ENCODE measurements around the gene PLCB4.
"Not testable (repeated sequence)": the region's sequence is repeated elsewhere in the genome, so short reads cannot be mapped to it uniquely, and the experiment has no call there.

PLCB4 gene

GRCh38 chr20:9145142-9145541 lies 76.3 kb downstream of the PLCB4 start:
- no peak for FAIRE-seq

GRCh38 chr20:9146649-9147048 lies 77.8 kb downstream of the PLCB4 start:
- FAIRE-seq: no peak

DNA sequence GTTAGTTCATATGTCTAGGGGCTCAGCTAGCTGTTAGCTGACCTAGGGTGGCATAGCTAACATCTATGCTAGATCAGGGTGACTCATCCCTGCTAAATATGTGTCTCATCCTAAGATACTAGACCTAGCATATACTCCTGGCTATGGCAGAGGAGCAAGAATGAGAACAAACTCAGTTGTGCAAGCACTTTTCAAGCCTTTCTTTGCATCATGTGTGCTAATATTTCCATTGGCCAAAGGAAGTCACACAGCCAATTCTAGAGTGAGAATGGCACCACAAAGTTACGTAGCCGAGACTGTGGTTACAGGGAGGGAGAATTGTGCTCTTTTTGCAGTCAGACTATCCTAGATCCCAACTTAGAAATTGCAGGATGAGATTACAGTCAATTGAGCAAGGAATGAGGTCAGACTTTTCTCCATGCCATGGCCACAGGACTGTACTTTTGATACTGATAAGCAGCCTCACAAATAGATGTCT lies 78.7 kb downstream of the PLCB4 start:
- FAIRE-seq: no peak

DNA sequence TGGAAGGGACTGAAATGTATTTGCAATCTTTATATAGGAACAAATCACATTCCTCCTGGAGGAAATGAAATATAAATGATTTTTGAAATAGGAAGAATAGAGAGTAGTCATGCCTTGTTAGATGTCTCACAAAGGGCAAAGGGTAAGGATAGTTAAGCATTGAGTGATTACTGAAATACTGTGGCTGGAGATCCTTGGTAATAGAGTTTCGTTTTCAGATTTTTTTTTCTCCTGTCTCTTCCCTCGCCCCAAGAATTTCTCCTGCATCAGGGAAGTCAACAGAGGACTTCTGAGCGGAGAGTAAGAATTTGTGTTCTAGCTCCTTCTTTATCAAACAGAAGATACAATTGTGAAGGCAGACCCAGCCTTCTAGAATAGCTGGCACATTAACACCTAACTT lies 79.4 kb downstream of the PLCB4 start:
- FAIRE-seq: no peak

- no peak for FAIRE-seq
Observed at GRCh38 chr20:9149087-9149486, 80.2 kb downstream of the PLCB4 start.

DNA sequence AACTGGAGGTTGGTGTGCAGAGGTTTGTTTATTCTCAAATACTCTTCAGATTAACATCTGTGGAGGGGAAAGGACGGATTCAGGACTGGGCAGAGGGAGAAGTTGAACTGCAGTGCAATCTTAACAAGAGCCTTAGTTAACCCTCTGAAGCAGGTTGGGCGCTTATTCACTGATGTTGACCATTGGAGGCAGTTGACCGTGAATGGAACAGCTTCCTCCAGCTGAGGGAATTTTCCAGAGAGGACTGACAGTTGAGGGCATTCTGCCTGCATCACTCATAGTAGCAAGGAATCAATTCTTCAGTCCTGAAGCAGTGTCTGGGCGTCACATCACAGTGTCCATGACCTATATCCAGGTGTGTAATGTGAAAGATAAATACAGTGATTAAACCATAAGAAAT lies 80.9 kb downstream of the PLCB4 start:
- FAIRE-seq: no peak

DNA sequence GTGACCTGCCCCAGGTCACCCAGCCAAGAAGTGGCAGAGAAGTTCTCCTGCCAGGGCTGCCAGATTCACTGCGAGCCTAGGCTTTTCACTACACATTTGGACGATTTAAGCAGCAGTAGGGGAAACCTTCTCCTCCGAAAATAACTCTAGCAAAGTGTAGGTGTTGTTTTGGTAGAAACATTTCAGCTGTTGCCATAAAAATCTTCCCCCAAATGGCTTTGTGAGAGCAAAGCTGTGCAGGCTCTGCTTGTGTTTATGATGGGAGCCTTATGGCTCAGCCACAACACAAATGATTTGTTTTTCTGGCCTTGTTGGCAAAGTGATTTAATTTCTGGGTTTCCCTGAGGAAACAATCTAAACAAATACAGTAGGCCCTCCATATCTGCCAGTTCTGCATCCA lies 81.8 kb downstream of the PLCB4 start:
- FAIRE-seq: no peak

DNA sequence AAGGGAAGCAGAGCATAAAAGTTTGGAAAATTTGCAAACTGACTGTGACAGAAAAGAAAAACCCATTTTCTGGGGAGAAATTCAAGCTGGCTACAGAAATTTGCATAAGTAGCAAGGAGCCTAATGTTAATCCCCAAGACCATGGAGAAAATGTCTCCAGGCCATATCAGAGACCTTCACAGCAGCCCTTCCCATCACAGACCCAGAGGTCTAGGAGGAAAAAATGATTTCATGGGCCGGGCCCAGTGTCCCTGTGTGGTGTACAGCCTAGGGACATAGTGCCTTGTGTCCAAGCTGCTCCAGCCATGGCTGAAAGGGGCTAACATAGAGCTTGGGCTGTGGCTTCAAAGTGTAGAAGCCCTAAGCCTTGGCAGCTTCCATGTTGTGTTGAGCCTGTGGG lies 83.3 kb downstream of the PLCB4 start:
- not testable (repeated sequence) for FAIRE-seq

DNA sequence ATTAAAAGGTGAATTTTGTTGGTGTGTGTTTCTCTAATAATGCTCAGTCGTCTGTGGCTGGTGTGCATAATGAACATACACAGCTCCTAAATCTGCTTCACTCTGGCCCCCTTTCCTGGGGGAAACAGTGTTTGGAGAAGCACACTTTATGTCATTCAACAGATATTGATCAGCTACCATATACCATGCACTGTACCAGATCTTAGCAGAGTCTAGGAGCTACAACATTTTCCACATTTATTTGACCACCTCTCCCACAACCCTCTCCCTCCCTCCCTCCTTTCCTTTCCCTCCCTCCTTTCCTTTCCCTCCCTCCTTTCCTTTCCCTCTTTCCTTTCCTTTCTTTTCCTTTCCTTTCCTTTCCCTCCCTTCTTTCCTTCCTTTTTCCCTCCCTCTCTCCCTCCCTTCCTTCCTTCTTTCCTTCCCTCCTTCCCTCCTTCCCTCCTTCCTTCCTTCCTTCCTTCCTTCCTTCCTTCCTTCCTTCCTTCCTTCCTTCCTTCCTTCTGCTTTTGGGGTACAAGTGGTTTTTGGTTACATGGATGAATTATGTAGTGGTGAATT lies 85.7 kb downstream of the PLCB4 start:
- FAIRE-seq: no peak

GRCh38 chr20:9156529-9157280 lies 87.8 kb downstream of the PLCB4 start:
- FAIRE-seq: no peak

DNA sequence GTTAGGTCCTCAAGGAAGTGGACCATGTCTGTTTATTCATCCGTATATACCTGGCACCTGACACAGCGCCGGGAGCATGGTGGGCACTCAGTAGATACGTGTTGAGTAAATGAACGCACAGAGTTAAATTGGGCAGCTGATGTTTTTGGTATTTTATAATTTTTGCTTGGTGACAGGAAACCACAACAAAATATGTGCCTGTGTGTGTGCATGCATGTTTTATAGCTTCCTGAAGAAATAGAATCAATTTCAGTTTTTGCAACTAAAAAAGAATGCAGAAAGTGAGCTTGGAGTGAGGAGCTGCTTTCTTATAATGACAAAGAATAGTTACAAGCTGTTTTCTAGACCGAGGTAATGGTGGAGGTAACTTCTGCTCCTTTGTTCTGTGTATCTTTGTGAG lies 91.4 kb downstream of the PLCB4 start:
- FAIRE-seq: no peak

- no peak for FAIRE-seq
Observed at GRCh38 chr20:9160757-9161156, 91.9 kb downstream of the PLCB4 start.

- no peak for FAIRE-seq
Observed at GRCh38 chr20:9161311-9161710, 92.4 kb downstream of the PLCB4 start.

DNA sequence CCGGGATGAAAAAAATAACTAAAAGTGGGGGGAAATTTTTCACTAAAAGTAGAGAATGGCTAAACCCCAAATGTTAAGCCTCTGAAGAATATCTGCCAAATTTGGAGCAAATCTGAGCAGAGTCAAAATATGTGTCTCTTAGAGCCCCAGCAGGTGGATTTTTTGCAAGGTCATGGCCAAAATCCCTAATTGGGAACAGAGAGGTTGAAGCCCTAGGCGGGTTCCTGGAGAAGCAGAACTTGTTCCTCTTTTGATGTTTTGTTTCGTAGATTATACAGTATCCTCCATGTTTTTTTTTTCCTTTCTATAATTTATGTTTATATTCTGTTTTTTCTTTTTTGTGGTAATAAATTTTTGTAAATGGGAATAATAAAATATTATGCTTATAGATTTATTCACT lies 94.4 kb downstream of the PLCB4 start:
- no peak for FAIRE-seq

GRCh38 chr20:9163995-9164394 lies 95.1 kb downstream of the PLCB4 start:
- FAIRE-seq: no peak

GRCh38 chr20:9165261-9165660 lies 96.4 kb downstream of the PLCB4 start:
- no peak for FAIRE-seq

DNA sequence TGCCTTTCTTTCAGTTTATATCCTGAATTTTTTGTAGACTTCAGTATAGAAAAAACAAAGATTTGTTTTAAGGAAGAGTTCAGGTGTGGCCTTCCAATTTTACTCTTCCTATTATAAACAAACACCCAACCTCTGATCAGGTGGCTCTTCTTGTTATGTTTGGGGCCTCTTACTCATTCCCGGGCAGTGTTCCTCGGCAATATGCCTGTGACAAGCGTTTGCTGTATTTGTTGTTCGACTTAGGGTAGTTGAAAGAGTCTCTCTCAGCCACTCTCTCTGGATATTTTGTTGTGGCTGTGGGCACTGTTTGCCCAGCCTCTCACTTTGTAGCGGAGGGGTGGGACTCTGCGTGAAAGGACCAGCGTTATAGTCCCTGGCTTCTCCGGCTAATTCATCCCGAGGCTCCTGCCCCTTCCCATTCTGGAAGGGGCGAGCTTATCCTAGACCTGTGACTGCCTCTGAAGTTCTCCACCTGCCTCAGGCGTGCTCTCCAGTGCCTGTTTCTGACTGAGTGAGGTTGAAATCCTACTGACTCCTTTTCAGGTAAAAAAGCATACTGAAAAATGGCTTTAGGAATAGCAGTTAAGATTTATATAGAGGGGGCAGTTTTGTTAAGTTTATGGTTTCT lies 97.4 kb downstream of the PLCB4 start:
- FAIRE-seq: no peak

- no peak for FAIRE-seq
Observed at GRCh38 chr20:9169409-9169808, 100.5 kb downstream of the PLCB4 start.

GRCh38 chr20:9172851-9173250 lies 104.0 kb downstream of the PLCB4 start:
- no peak for FAIRE-seq

DNA sequence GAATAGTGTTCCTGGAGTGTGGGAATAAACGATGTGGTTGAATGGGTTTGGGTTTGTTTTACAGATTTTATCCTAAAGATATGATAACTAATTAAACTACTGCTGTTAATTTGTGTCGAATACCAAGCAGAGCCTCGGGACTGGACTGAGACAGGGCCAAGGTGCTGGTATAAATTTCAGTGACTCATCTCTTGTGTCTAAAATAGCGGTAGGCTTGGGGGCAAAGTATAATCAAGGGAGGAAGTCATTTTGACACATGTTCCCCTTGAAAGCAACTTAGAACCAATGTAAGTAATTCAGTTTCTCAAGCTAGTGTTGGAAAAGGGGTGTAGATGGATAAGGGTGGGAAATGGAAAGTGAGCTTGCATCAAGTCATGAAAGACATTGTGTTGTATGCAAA lies 108.4 kb downstream of the PLCB4 start:
- no peak for FAIRE-seq

DNA sequence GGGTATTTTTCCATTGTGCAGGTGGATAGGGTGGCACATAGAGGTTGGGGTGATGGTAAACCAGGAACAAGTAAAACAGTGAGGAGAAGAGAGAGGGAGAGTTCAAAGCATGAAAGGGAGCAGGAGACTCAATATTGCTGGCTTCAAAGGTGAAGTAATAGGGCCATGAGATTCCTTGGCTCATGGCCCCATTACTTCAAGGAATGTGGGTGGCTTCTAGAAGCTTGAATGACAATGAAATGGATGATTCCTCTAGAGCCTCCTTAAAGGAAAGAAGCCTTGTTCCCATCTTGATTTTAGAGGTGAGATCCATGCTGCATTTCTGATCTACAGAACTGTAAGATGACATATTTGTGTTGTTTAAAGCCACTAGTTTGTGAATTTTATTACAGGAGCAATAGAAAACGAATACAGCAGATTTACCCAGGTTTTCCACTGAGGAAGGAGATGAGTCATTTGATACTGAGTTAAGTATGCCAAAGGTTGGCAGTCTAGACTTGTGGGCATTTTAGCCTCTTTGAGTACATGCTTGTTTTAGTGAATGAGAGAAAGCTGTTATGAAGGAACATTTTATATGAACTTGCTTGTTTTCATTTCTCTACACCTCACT lies 110.4 kb downstream of the PLCB4 start:
- FAIRE-seq: no peak

DNA sequence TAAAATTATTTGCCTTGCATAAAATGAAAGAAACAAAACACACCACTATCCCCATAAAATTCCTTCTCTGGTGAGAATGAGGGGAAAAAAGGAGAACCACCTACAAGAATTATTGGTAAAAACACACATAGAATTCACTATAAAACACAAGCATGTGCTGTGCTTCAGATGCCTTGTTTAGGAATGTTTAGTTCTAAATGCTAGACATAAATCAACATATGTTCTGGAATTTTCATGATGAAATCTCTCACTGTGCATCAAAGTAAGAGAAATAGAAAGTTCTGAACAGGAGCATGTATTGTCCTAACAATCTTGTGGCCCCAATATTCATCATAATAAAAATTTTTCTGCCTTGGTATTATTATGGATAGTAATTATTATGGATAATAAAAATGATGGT lies 111.0 kb downstream of the PLCB4 start:
- FAIRE-seq: no peak

GRCh38 chr20:9180481-9181257 lies 111.8 kb downstream of the PLCB4 start:
- FAIRE-seq: no peak
